NT2/D1 (cell line): ENCODE results near the gene ELK3.

ENCODE experiments used
- DNase-seq: peaks from one replicate; pipeline ENCODE4 v3.0.0-alpha.2; 2011; ENCODE audit warnings: low read depth, low spot score
- H3K27me3 ChIP-seq: 2 replicates; pipeline ENCODE4 v1.6.0; 2011; ENCODE audit warnings: mild to moderate bottlenecking; ENCODE audit not compliant: insufficient read length, insufficient read depth
- H3K36me3 ChIP-seq: 2 replicates; pipeline ENCODE4 v1.6.1; 2011; ENCODE audit warnings: mild to moderate bottlenecking, low read length, mixed read lengths; ENCODE audit not compliant: insufficient read depth, insufficient read length
- H3K4me1 ChIP-seq: 2 replicates; pipeline ENCODE4 v1.5.1; 2011; ENCODE audit not compliant: insufficient read depth, insufficient read length
- H3K4me3 ChIP-seq: 2 replicates; pipeline ENCODE4 v1.5.1; 2011; ENCODE audit warnings: low read depth; ENCODE audit not compliant: insufficient read length
- H3K9ac ChIP-seq: 2 replicates; pipeline ENCODE4 v1.6.0; 2011; ENCODE audit warnings: low read depth; ENCODE audit not compliant: insufficient read length
- H3K9me3 ChIP-seq: 2 replicates; pipeline ENCODE4 v1.5.1; 2011; ENCODE audit warnings: mild to moderate bottlenecking, low read length; ENCODE audit not compliant: insufficient read depth
- SUZ12 ChIP-seq: IDR thresholded peaks from 2 replicates; pipeline ENCODE4 v1.6.1; 2011; ENCODE audit not compliant: insufficient read length, insufficient read depth; ENCODE audit errors: extremely low read depth
- YY1 ChIP-seq: IDR thresholded peaks from 2 replicates; pipeline ENCODE4 v1.6.1; 2011; ENCODE audit not compliant: insufficient read length, insufficient read depth
- ZNF274 ChIP-seq: IDR thresholded peaks from 2 replicates; pipeline ENCODE4 v1.6.1; 2011; ENCODE audit warnings: mild to moderate bottlenecking, low read depth, low read length

ELK3 gene

DNA sequence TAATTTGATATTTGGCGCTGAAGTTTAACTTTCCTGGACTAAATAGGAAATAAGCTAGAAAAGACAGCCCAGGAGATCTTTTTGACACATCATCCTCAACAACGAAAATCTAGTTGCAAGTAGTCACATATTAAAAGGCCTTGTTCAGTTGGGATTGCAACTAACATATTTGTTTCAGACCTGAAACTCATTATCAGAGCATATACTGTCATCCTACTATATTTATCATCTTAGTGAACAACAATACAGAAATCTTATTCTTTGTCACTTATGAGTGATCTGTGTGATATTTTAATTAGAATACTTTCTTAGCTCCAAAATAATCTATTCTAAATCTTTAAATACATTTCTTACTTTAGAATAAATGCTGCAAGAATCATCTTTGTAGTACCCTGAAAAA, 72.1 kb downstream of the ELK3 start:
- TF ChIP-seq YY1: no peak
- TF ChIP-seq SUZ12: no peak
- TF ChIP-seq ZNF274: no peak
- peaks cover 67% of the 10 kb centered on the region for H3K36me3 ChIP-seq
- H3K4me1 ChIP-seq: no peaks in the 10 kb centered on the region
- DNase-seq: no peak
- H3K9me3 ChIP-seq: no peaks in the 10 kb centered on the region
- H3K4me3 ChIP-seq: no peak overlapping the region
- no peak overlapping the region for H3K9ac ChIP-seq
- no peaks in the 10 kb centered on the region for H3K27me3 ChIP-seq

DNA sequence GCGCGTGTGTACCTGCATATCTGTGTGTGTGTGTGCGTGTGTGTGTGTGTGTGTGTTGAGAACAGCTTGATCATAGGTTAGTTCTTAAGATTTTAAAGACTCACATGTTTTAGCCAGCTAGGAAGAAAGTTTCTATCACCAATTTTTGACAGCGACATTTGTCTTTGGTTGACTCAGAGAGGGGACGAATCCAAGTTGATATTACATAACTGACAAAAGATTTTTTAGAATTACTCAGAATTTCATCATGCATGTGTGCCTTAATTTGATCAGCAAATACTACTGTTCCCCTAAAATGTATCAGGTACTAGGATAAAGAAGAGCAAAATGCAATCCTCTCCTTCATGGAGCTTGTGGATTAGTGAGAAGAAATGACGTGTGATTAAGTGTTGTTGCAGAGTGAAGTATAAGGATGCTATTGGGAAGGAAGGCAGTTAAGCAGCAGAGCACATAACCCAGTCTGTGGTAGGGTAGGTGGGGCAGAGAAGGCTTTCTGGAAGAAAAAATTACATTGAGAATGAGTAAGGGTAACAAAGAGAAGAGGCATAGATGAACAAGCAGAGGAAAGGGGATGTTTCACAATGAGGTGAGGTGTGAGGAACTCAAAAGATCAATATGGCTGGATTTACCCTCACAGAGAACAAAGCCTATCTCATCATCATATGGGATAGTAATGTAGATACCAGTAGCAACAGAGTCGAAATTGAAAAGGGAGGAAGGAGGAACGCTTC, 77.5 kb downstream of the ELK3 start:
- no peak overlapping the region for H3K9ac ChIP-seq
- no peaks in the 10 kb centered on the region for H3K4me1 ChIP-seq
- H3K27me3 ChIP-seq: no peaks in the 10 kb centered on the region
- peaks cover 51% of the 10 kb centered on the region for H3K36me3 ChIP-seq
- H3K9me3 ChIP-seq: no peaks in the 10 kb centered on the region
- H3K4me3 ChIP-seq: no peak overlapping the region
- DNase-seq: no peak
- TF ChIP-seq SUZ12 (no peak), YY1 (no peak), ZNF274 (no peak)

DNA sequence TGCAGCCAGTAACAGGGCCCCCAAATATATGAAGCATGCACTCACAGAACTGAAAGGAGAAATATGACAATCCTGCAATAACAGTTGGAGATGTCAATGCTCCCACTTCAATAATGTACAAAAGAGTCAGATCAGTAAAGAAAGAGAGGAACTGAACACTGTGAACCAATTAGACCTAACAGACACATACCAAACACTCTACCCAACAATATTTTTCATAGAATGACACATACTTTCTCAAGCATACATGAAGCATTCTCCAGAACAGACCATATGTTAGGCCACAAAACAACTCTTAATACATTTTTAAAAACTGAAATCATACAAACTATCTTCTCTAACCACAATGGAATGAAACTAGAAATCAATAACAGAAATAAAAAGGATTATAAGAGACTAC, 80.2 kb downstream of the ELK3 start:
- TF ChIP-seq SUZ12 (no peak), ZNF274 (no peak), YY1 (no peak)
- Histone ChIP-seq H3K4me1 (no peaks in the 10 kb centered on the region), H3K9me3 (no peaks in the 10 kb centered on the region), H3K4me3 (no peak overlapping the region), H3K9ac (no peak overlapping the region), H3K27me3 (no peaks in the 10 kb centered on the region), H3K36me3 (peaks cover 34% of the 10 kb centered on the region)
- no peak for DNase-seq

DNA sequence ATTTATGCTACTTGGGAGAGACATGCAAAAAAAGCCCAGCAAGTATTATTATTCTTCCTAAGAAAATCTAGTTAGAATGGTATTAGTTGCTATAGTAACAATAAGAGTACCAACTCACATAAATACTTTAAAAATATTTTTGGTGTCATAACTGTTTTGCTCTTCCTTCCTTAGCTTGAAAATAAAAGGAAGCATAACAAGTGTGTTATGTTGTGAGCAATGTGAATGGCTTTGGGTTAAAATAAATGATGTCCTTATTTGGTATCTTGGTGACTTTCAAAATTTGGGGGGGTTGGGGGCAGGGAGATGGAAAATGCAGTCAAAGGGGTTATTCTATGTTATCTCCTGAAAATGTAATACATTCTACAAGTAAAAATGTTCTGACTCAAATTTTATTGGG, 91.0 kb downstream of the ELK3 start:
- no peak for TF ChIP-seq YY1
- no peak for TF ChIP-seq SUZ12
- TF ChIP-seq ZNF274: no peak
- no peak overlapping the region for H3K9ac ChIP-seq
- H3K4me3 ChIP-seq: no peak overlapping the region
- H3K36me3 ChIP-seq: peaks cover 76% of the 10 kb centered on the region
- H3K4me1 ChIP-seq: no peaks in the 10 kb centered on the region
- H3K27me3 ChIP-seq: no peaks in the 10 kb centered on the region
- no peaks in the 10 kb centered on the region for H3K9me3 ChIP-seq
- no peak for DNase-seq

DNA sequence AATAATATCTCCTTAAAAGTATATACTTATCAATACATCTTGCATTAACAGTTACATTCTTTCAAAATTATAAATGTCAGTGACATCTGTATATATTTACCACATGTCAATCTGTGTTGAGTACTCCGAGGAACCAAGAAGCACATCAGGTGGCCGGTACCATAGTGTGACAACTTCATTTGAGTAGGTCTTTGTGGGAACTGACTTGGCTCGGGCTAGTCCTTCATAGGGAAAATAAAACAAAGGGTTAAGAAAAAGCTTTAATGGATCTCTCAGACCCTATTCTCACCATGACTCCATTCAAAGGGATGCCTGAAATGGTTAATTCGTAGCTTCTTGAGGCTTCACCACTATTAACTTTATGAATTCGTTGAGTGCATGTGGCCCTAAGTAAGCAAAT, 94.9 kb downstream of the ELK3 start:
- H3K4me3 ChIP-seq: no peak overlapping the region
- H3K36me3 ChIP-seq: peaks cover 50% of the 10 kb centered on the region
- no peak for DNase-seq
- no peak overlapping the region for H3K9ac ChIP-seq
- no peaks in the 10 kb centered on the region for H3K9me3 ChIP-seq
- TF ChIP-seq SUZ12: no peak
- no peak for TF ChIP-seq YY1
- no peak for TF ChIP-seq ZNF274
- H3K4me1 ChIP-seq: no peaks in the 10 kb centered on the region
- no peaks in the 10 kb centered on the region for H3K27me3 ChIP-seq

DNA sequence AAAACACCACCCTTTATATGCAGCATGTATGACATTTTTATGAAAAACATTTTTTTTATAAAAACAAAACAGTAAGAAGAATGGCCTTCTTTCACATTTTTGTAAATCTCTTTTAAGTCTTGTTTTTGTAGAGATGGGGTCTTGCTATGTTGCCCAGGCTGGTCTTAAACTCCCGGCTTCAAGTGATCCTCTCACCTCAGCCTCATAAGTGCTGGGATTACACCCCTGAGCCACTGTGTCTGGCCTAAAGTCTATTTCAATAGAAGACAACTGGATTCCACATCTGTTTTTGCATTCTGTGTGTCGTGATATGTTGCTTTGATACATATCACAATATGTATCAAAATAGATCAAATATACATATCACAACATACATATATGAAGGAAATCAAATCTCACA, 98.9 kb downstream of the ELK3 start:
- no peak for DNase-seq
- no peak overlapping the region for H3K9ac ChIP-seq
- peaks cover 37% of the 10 kb centered on the region for H3K36me3 ChIP-seq
- no peaks in the 10 kb centered on the region for H3K9me3 ChIP-seq
- H3K4me3 ChIP-seq: no peak overlapping the region
- no peaks in the 10 kb centered on the region for H3K27me3 ChIP-seq
- TF ChIP-seq SUZ12: no peak
- no peak for TF ChIP-seq YY1
- H3K4me1 ChIP-seq: no peaks in the 10 kb centered on the region

DNA sequence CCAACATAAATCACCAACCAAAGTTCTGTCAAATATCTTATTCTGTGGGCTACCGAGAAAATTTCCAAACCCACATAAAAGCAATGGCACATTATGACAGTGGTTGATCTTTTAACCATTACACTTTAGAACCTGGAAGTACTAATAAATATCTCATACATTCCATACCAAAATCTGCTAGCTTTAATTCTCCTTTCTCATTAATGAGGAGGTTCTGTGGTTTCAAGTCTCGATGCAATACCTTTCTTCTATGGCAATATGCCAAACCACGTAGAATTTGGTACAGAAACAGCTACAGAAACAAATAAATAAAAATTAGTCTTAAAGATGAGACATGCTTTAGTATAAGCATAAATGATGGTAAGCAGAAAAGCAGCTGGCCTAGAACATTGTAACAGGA, 100.7 kb downstream of the ELK3 start:
- Histone ChIP-seq H3K36me3 (peaks cover 35% of the 10 kb centered on the region), H3K9ac (no peak overlapping the region), H3K4me1 (no peaks in the 10 kb centered on the region)

More for the DNA sequence above, 100.7 kb downstream of the ELK3 start:
- Histone ChIP-seq H3K9me3 (no peaks in the 10 kb centered on the region), H3K4me3 (no peak overlapping the region), H3K27me3 (no peaks in the 10 kb centered on the region)
- no peak for DNase-seq
- TF ChIP-seq SUZ12: no peak
- no peak for TF ChIP-seq ZNF274
- no peak for TF ChIP-seq YY1
